GDM1 (cell line): ENCODE data around the gene TMBIM1.

ENCODE experiments used
- DNase-seq: peaks from one replicate; lab custom pipeline; 2025; lab: John Stamatoyannopoulos, UW

The TMBIM1 gene

GRCh38 chr2:218292048-218293014 is at the start of gene TMBIM1:
TMBIM1 (minus strand) TSS chr2:218292503; CDS start chr2:218282141, 10,362 bp downstream.
- DNase-seq, result peak; percentile 65

- DNase-seq, result no peak
Observed at GRCh38 chr2:218341381-218341780, 49.1 kb upstream of the TMBIM1 start.

- no peak for DNase-seq
Observed at GRCh38 chr2:218340656-218341055, 48.4 kb upstream of the TMBIM1 start.

GRCh38 chr2:218334531-218334930 is 42.2 kb upstream of the TMBIM1 start:
- DNase-seq, result no peak

GRCh38 chr2:218332920-218333645 is 40.8 kb upstream of the TMBIM1 start:
- peak; percentile 90 for DNase-seq

GRCh38 chr2:218332288-218332687 is 40.0 kb upstream of the TMBIM1 start:
- no peak for DNase-seq

GRCh38 chr2:218331745-218332144 is 39.4 kb upstream of the TMBIM1 start:
- DNase-seq, result no peak

- no peak for DNase-seq
Observed at GRCh38 chr2:218329826-218330593, 37.7 kb upstream of the TMBIM1 start.

- DNase-seq, result no peak
Observed at GRCh38 chr2:218329027-218329825, 36.9 kb upstream of the TMBIM1 start.

GRCh38 chr2:218328294-218328693 is 36.0 kb upstream of the TMBIM1 start:
- DNase-seq, result no peak

GRCh38 chr2:218327451-218328210 is 35.3 kb upstream of the TMBIM1 start:
- no peak for DNase-seq

GRCh38 chr2:218326315-218326714 is 34.0 kb upstream of the TMBIM1 start:
- no peak for DNase-seq

GRCh38 chr2:218325566-218326160 is 33.4 kb upstream of the TMBIM1 start:
- DNase-seq, result no peak

- peak; percentile 66 for DNase-seq
Observed at GRCh38 chr2:218323526-218324472, 31.5 kb upstream of the TMBIM1 start.

- DNase-seq, result peak; percentile 87
Observed at GRCh38 chr2:218322768-218323525, 30.6 kb upstream of the TMBIM1 start.

GRCh38 chr2:218320704-218321336 is 28.5 kb upstream of the TMBIM1 start:
- DNase-seq, result no peak

GRCh38 chr2:218319813-218320365 is 27.6 kb upstream of the TMBIM1 start:
- DNase-seq, result no peak
